ENCODE results near the gene SEMA6A.

Gene SEMA6A

GRCh38 chr5:116455061-116455460 lies 119.6 kb downstream of the SEMA6A start:
- DNase-seq = no peak

- DNase-seq = no peak
These were observed 120.2 kb downstream of the SEMA6A start for GRCh38 chr5:116454417-116454927.

- DNase-seq = no peak
These were observed 120.6 kb downstream of the SEMA6A start for GRCh38 chr5:116453988-116454411.

- DNase-seq = no peak
These were observed 121.8 kb downstream of the SEMA6A start for GRCh38 chr5:116452774-116453368.

GRCh38 chr5:116451905-116452450 lies 122.6 kb downstream of the SEMA6A start:
- no peak for DNase-seq

- DNase-seq = no peak
These were observed 123.6 kb downstream of the SEMA6A start for GRCh38 chr5:116451066-116451465.

- DNase-seq = no peak
These were observed 125.2 kb downstream of the SEMA6A start for GRCh38 chr5:116449458-116449857.

GRCh38 chr5:116448870-116449427 lies 125.7 kb downstream of the SEMA6A start:
- no peak for DNase-seq

- no peak for DNase-seq
These were observed 126.2 kb downstream of the SEMA6A start for GRCh38 chr5:116448450-116448849.

- no peak for DNase-seq
These were observed 128.1 kb downstream of the SEMA6A start for GRCh38 chr5:116446356-116447005.

- no peak for DNase-seq
These were observed 129.3 kb downstream of the SEMA6A start for GRCh38 chr5:116445311-116445710.

- DNase-seq = no peak
These were observed 130.0 kb downstream of the SEMA6A start for GRCh38 chr5:116444373-116445295.

- DNase-seq = no peak
These were observed 131.6 kb downstream of the SEMA6A start for GRCh38 chr5:116442931-116443551.

- DNase-seq = no peak
These were observed 132.5 kb downstream of the SEMA6A start for GRCh38 chr5:116442095-116442534.

GRCh38 chr5:116441223-116441622 lies 133.4 kb downstream of the SEMA6A start:
- DNase-seq = no peak

GRCh38 chr5:116440457-116441001 lies 134.1 kb downstream of the SEMA6A start:
- DNase-seq = no peak

- no peak for DNase-seq
These were observed 134.7 kb downstream of the SEMA6A start for GRCh38 chr5:116439905-116440304.

GRCh38 chr5:116438979-116439554 lies 135.6 kb downstream of the SEMA6A start:
- no peak for DNase-seq

- DNase-seq = no peak
These were observed 136.6 kb downstream of the SEMA6A start for GRCh38 chr5:116437922-116438578.

- DNase-seq = no peak
These were observed 137.3 kb downstream of the SEMA6A start for GRCh38 chr5:116437351-116437705.
